K562 (cell line): ENCODE results near the gene ADGRG1. TPM values are rescaled to one million over a fixed set of nuclear protein-coding genes. Genes with fewer than 3 reads are reported as not detected.

ENCODE experiments used
- ATAC-seq: fragments of 200-7000 bp; cut with Tn5 transposase; 3 replicates; pipeline ENCODE4 v1.9.1; 2020; ENCODE audit warnings: moderate library complexity
- BruUV-seq: library from RNA; stranded (reverse); fragments of 400-500 nt; replicated peaks from 2 replicates; lab custom pipeline; 2021; lab: Mats Ljungman, UMichigan
- CTCF ChIA-PET: fragments of 300-600 bp; formaldehyde crosslinking; extraction: SDS; loops from one replicate; lab custom pipeline; 2021; ENCODE audit warnings: low intra/inter-chr PET ratio; lab: Yijun Ruan, JAX
- POLR2A ChIA-PET: fragments of 300-600, 350-650 bp; sonication (Branson Sonifier 250); formaldehyde crosslinking; extraction: SDS; loops from one replicate; lab custom pipeline; 2021; ENCODE audit warnings: antibody characterized with exemption, inconsistent platforms; lab: Yijun Ruan, JAX
- DNase-seq, 4 experiments: peaks; one replicate each; pipeline versions ENCODE4 v3.0.0 to v3.0.0-alpha.2; 2011 to 2018; ENCODE audit warnings: low spot score in 3 of 4, mixed read lengths in 3 of 4; ENCODE audit errors: extremely low read depth in 1 of 4
- FAIRE-seq: peaks from 2 replicates; lab custom pipeline; 2011; peaks lifted over from hg19 to GRCh38; lab: Jason Lieb, UNC
- H2AFZ ChIP-seq: 2 replicates; pipeline ENCODE4 v1.6.0; 2011; ENCODE audit warnings: low read depth, low read length, control low read depth, inconsistent platforms
- H3K27ac ChIP-seq: fragments of 200-600 bp; 3 replicates; pipeline ENCODE4 v1.8.0; 2011; ENCODE audit warnings: low read depth, mild to moderate bottlenecking, control low read depth, inconsistent platforms, low read length, moderate library complexity, mixed read lengths; ENCODE audit errors: extremely low read depth
- H3K27me3 ChIP-seq, 2 experiments: fragments of 300-600 bp in 1 of 2; 2 replicates in 1 of 2; 3 replicates in 1 of 2; pipeline versions ENCODE4 v1.6.0 to v1.8.0; 2011; ENCODE audit warnings: inconsistent platforms in 2 of 2, low read length in 2 of 2, mild to moderate bottlenecking in 1 of 2, mixed read lengths in 1 of 2, moderate library complexity in 1 of 2; ENCODE audit not compliant: control insufficient read depth in 2 of 2, insufficient read depth in 2 of 2
- H3K36me3 ChIP-seq: fragments of 300-600 bp; 3 replicates; pipeline ENCODE4 v1.8.0; 2011; ENCODE audit warnings: mild to moderate bottlenecking, low read length, inconsistent platforms; ENCODE audit not compliant: control insufficient read depth, insufficient read depth
- H3K4me1 ChIP-seq, 2 experiments: fragments of 200-600 bp in 1 of 2; replicated peaks in 1 of 2; 2 replicates in 1 of 2; 3 replicates in 1 of 2; pipeline versions ENCODE4 v1.5.1 to v1.8.0; 2011; ENCODE audit warnings: inconsistent platforms in 2 of 2, low read length in 2 of 2, mild to moderate bottlenecking in 1 of 2, mixed read lengths in 1 of 2, moderate library complexity in 1 of 2; ENCODE audit not compliant: control insufficient read depth in 2 of 2, insufficient read depth in 2 of 2
- H3K4me2 ChIP-seq: 2 replicates; pipeline ENCODE4 v1.6.1; 2011; ENCODE audit warnings: low read length, control low read depth, inconsistent platforms, mixed read lengths; ENCODE audit not compliant: insufficient read depth
- H3K4me3 ChIP-seq: fragments of 200-600 bp; sonication (generic), shearing (Covaris generic); 2 replicates; pipeline ENCODE4 v1.5.1; 2016; ENCODE audit warnings: control low read depth, inconsistent platforms
- H3K79me2 ChIP-seq: fragments of 200-600 bp; 3 replicates; pipeline ENCODE4 v1.8.0; 2011; ENCODE audit warnings: low read length, inconsistent platforms; ENCODE audit not compliant: control insufficient read depth, insufficient read depth
- H3K9ac ChIP-seq, 2 experiments: 2 replicates each; pipeline versions ENCODE4 v1.6.0 to v1.6.1; 2011; ENCODE audit warnings: low read depth in 2 of 2, low read length in 2 of 2, control low read depth in 1 of 2, inconsistent platforms in 1 of 2, mild to moderate bottlenecking in 1 of 2, mixed read lengths in 1 of 2; ENCODE audit not compliant: insufficient read depth in 1 of 2
- H3K9me1 ChIP-seq: one replicate; pipeline ENCODE4 v1.6.0; 2011; ENCODE audit warnings: inconsistent platforms, mild to moderate bottlenecking, low read length, moderate library complexity; ENCODE audit not compliant: control insufficient read depth, insufficient read depth
- H3K9me3 ChIP-seq: replicated peaks from 2 replicates; pipeline ENCODE4 v1.5.1; 2011; ENCODE audit warnings: low read depth, low read length, inconsistent platforms; ENCODE audit not compliant: control insufficient read depth, insufficient read depth
- H4K20me1 ChIP-seq: replicated peaks from 2 replicates; pipeline ENCODE4 v1.6.1; 2011; ENCODE audit warnings: low read length, inconsistent platforms, mixed read lengths; ENCODE audit not compliant: control insufficient read depth, insufficient read depth
- EZH2 ChIP-seq: IDR thresholded peaks from 2 replicates; pipeline ENCODE4 v1.6.1; 2012; ENCODE audit warnings: low read depth, mild to moderate bottlenecking, inconsistent platforms, low read length, borderline replicate concordance
- KDM1A ChIP-seq, 2 experiments: fragments of 450-650 bp; IDR thresholded peaks; 2 replicates each; pipeline ENCODE4 v1.6.1; 2016; ENCODE audit warnings: mild to moderate bottlenecking in 2 of 2
- MAZ ChIP-seq, 2 experiments: fragments of 450-650 bp in 1 of 2; sonication (generic) in 1 of 2; formaldehyde crosslinking; IDR thresholded peaks in 1 of 2; conservative IDR thresholded peaks in 1 of 2; 2 replicates each; pipeline versions ENCODE4 v1.4.0 to v1.5.0; 2020; ENCODE audit warnings: mild to moderate bottlenecking in 1 of 2, missing genetic modification reagents in 1 of 2
- MIER1 ChIP-seq: fragments of 450-650 bp; IDR thresholded peaks from 2 replicates; pipeline ENCODE4 v1.6.1; 2016; ENCODE audit warnings: antibody characterized with exemption, mild to moderate bottlenecking, low read depth
- MXI1 ChIP-seq: IDR thresholded peaks from 2 replicates; pipeline ENCODE4 v1.6.1; 2011; ENCODE audit warnings: low read depth, mild to moderate bottlenecking, improper control_type of control experiment, low read length
- MYNN ChIP-seq, 2 experiments: sonication (generic); formaldehyde crosslinking in 1 of 2; IDR thresholded peaks; 2 replicates each; pipeline versions ENCODE4 v1.5.0 to v1.6.1; 2016 to 2020; ENCODE audit warnings: antibody characterized with exemption in 1 of 2, missing genetic modification reagents in 1 of 2
- NEUROD1 ChIP-seq: fragments of 150-350 bp; IDR thresholded peaks from 2 replicates; pipeline ENCODE4 v1.6.1; 2014; ENCODE audit warnings: borderline replicate concordance, low read length, low read depth; ENCODE audit not compliant: partially characterized antibody
- RBM25 ChIP-seq: fragments of 200-400 bp; formaldehyde crosslinking; IDR thresholded peaks from 2 replicates; pipeline ENCODE4 v1.6.1; 2018; ENCODE audit warnings: low read length, low read depth, moderate library complexity; ENCODE audit not compliant: severe bottlenecking
- RFX1 ChIP-seq: fragments of 450-650 bp; IDR thresholded peaks from 2 replicates; pipeline ENCODE4 v1.6.1; 2016; ENCODE audit warnings: mild to moderate bottlenecking, moderate library complexity
- TCF7 ChIP-seq: sonication (generic); IDR thresholded peaks from 2 replicates; pipeline ENCODE4 v1.6.1; 2016; ENCODE audit warnings: antibody characterized with exemption, borderline replicate concordance
- ZFP36 ChIP-seq: fragments of 150-350 bp; IDR thresholded peaks from 2 replicates; pipeline ENCODE4 v1.6.1; 2018; ENCODE audit warnings: low read length, low read depth; ENCODE audit not compliant: partially characterized antibody
- ZKSCAN3 ChIP-seq: fragments of 250-450 bp; sonication (Bioruptor Pico); IDR thresholded peaks from 2 replicates; pipeline ENCODE4 v1.4.0; 2020
- ZNF140 ChIP-seq: fragments of 250-450 bp; sonication (Bioruptor Pico); IDR thresholded peaks from 2 replicates; pipeline ENCODE4 v1.8.0; 2021; ENCODE audit warnings: moderate library complexity, mild to moderate bottlenecking, inconsistent platforms
- ZNF408 ChIP-seq: fragments of 250-450 bp; sonication (Bioruptor Pico); IDR thresholded peaks from 2 replicates; pipeline ENCODE4 v1.4.0; 2020; ENCODE audit warnings: low read depth, mild to moderate bottlenecking, moderate library complexity
- ZNF57 ChIP-seq: fragments of 450-650 bp; formaldehyde crosslinking; IDR thresholded peaks from 2 replicates; pipeline ENCODE4 v1.4.0; 2020; ENCODE audit warnings: mild to moderate bottlenecking, moderate library complexity
- WGBS: fragments of 100-300 bp; shearing (Covaris generic); methylation state at CpG from one replicate; pipeline ENCODE4 v1.1.6; 2016; ENCODE audit warnings: low coverage, mixed read lengths; ENCODE audit not compliant: insufficient coverage; ENCODE audit errors: missing lambda C conversion rate; 5-methylcytosine and 5-hydroxymethylcytosine counted together
- in situ Hi-C: fragments of 300-500 bp; cut with MboI; formaldehyde crosslinking; loops from 4 replicates; pipeline ENCODE4 v1.15.0; 2018; ENCODE audit warnings: inconsistent platforms, mixed read lengths
- intact Hi-C: fragments of 100-400 bp; cut with micrococcal nuclease; formaldehyde crosslinking; loops from 2 replicates; pipeline ENCODE4 v1.14.2; 2022
- polyA plus RNA-seq, 8 experiments: library from polyadenylated mRNA; depleted of rRNA in 4 of 8; stranded (reverse) in 5 of 8; unstranded in 3 of 8; fragments of >200 nt; fragmentation: Nextera tagmentation in 2 of 8; fragmentation: Illumina TruSeq in 1 of 8; extraction: Ambion mirVana in 2 of 8; extraction: Trizol in 1 of 8; gene quantifications; 2 replicates each; pipeline versions ENCODE4 v1.2.1 to v1.2.3, GENCODE V29; 2011 to 2014; ENCODE audit warnings: inconsistent platforms in 1 of 8, missing spikeins in 1 of 8
- total RNA-seq, 7 experiments: library from RNA; depleted of rRNA in 6 of 7; stranded (reverse); fragments of >200 nt in 6 of 7; fragmentation: Illumina TruSeq in 2 of 7; extraction: Trizol in 2 of 7; gene quantifications; 2 replicates each; pipeline versions ENCODE4 v1.2.1 to v1.2.3, GENCODE V29; 2011 to 2021; ENCODE audit warnings: low replicate concordance in 1 of 7

Gene ADGRG1
- total and polyA plus RNA-seq, 9 of the 15 experiments (the other 6 are each of a cell fraction or from before 2014, with no cell fraction given): 0.04 to 0.31 (median 0.16) TPM; not detected in 6

GRCh38 chr16:57639172-57639887, 10.9 kb downstream of the ADGRG1 start (continued):
- TF ChIP-seq RFX1: peak; percentile 91
- no peak for TF ChIP-seq EZH2
- TF ChIP-seq MIER1: no peak
- no peak for TF ChIP-seq ZNF408
- no peak for TF ChIP-seq MAZ (CRISPR knock-in tag; conservative IDR thresholded peaks at IDR 0.05 in 1 of 2, IDR thresholded peaks at IDR 0.05 in 1 of 2)
- 0 out of 2 replicates have a peak, but pooled peaks have one; percentile 66 for TF ChIP-seq MXI1
- TF ChIP-seq ZKSCAN3 (CRISPR knock-in tag): no peak
- no peak for TF ChIP-seq ZNF140 (CRISPR knock-in tag)
- no peak for TF ChIP-seq TCF7
- no peak for TF ChIP-seq ZNF57
- no peak for TF ChIP-seq KDM1A (IDR thresholded peaks at IDR 0.05)
- TF ChIP-seq MYNN (IDR thresholded peaks at IDR 0.05): peak; percentile 98
- peak; percentile 82 for TF ChIP-seq MYNN (CRISPR knock-in tag; IDR thresholded peaks at IDR 0.05)

- Histone ChIP-seq H3K79me2 (no peaks in the 10 kb centered on the region), H3K36me3 (no peaks in the 10 kb centered on the region), H3K4me2 (no peak overlapping the region), H3K4me3 (no peak overlapping the region), H3K9me1 (no peaks in the 10 kb centered on the region), H3K27me3 (peaks cover 14 to 58% of the 10 kb centered on the region in 2 experiments), H3K27ac (no peak overlapping the region), H2AFZ (no peak overlapping the region), H3K9ac (no peak overlapping the region), H3K4me1 (peaks cover 0 to 7% of the 10 kb centered on the region in 2 experiments; a peak in 2 of 5 replicates), H4K20me1 (no peaks in the 10 kb centered on the region; the same call in none of the 2 replicates), H3K9me3 (peaks cover 3% of the 10 kb centered on the region)
- DNase-seq: no peak
- in situ Hi-C loops: no loop called here
- WGBS: 7% methylated on average over 9 of the region's 9 CpGs
- ATAC-seq: no peak
- ChIA-PET POLR2A (interaction anchor here (0.6 to 1.7 kb wide), 4 partner anchors 10 to 67 kb away, joined by 3 to 5 read pairs (median 4); no protein-coding TSS in a partner anchor), CTCF (no interaction called here)
- intact Hi-C loops: loop anchor here (10.0 kb wide), 1 partner anchor 355 kb away; no protein-coding TSS in a partner anchor
- FAIRE-seq: no peak
- TF ChIP-seq RBM25: peak; percentile 19
- peak; percentile 18 for TF ChIP-seq ZFP36
- no peak for TF ChIP-seq NEUROD1
- no TSS peak for BruUV-seq
These were observed 11.8 kb downstream of the ADGRG1 start for GRCh38 chr16:57640185-57640584.
